IMR-90 (cell line): ENCODE data around the gene ITPKC. TPM values are rescaled to one million over a fixed set of nuclear protein-coding genes. Genes with fewer than 3 reads are reported as not detected.

Experiments
- ATAC-seq: fragments of 200-7000 bp; cut with Tn5 transposase; 2 replicates; pipeline ENCODE4 v1.9.1; 2020; ENCODE audit warnings: low read depth, mild to moderate bottlenecking, moderate library complexity
- BruUV-seq: library from RNA; stranded (reverse); fragments of 400-500 nt; replicated peaks from 2 replicates; lab custom pipeline; 2021; lab: Mats Ljungman, UMichigan
- CTCF ChIA-PET: fragments of 300-600 bp; formaldehyde crosslinking; extraction: SDS; loops from one replicate; lab custom pipeline; 2021; ENCODE audit warnings: antibody characterized with exemption; lab: Yijun Ruan, JAX
- POLR2A ChIA-PET: fragments of 300-600 bp; sonication (Branson Sonifier 250); formaldehyde crosslinking; loops from one replicate; lab custom pipeline; 2022; ENCODE audit warnings: antibody characterized with exemption; ENCODE audit not compliant: unreplicated experiment; lab: Charles Lee
- DNase-seq: peaks from one replicate; pipeline ENCODE4 v3.0.0; 2013
- H2AFZ ChIP-seq: replicated peaks from 2 replicates; pipeline ENCODE3; 2013; ENCODE audit warnings: low read length, mild to moderate bottlenecking; ENCODE audit not compliant: poor library complexity
- H2AK5ac ChIP-seq: 2 replicates; pipeline ENCODE4 v1.6.1; 2013; ENCODE audit warnings: low read depth, low read length, inconsistent platforms
- H2AK9ac ChIP-seq: replicated peaks from 2 replicates; pipeline ENCODE3; 2013; ENCODE audit warnings: mild to moderate bottlenecking, low read depth, low read length, moderate library complexity; ENCODE audit not compliant: poor library complexity
- H2BK120ac ChIP-seq: 2 replicates; pipeline ENCODE4 v1.6.1; 2013; ENCODE audit warnings: low read depth, low read length, inconsistent platforms
- H2BK15ac ChIP-seq: 3 replicates; pipeline ENCODE4 v1.6.1; 2013; ENCODE audit warnings: low read depth, low read length, inconsistent platforms
- H2BK20ac ChIP-seq: 2 replicates; pipeline ENCODE4 v1.6.1; 2013; ENCODE audit warnings: low read depth, mild to moderate bottlenecking, inconsistent platforms, low read length, moderate library complexity
- H2BK5ac ChIP-seq: 2 replicates; pipeline ENCODE4 v1.6.1; 2013; ENCODE audit warnings: mild to moderate bottlenecking, low read depth, low read length, inconsistent platforms; ENCODE audit not compliant: poor library complexity, severe bottlenecking
- H3K14ac ChIP-seq: replicated peaks from 2 replicates; pipeline ENCODE4 v1.6.1; 2013; ENCODE audit warnings: low read depth, low read length, inconsistent platforms
- H3K18ac ChIP-seq: 2 replicates; pipeline ENCODE4 v1.6.1; 2013; ENCODE audit warnings: low read depth, low read length, control low read depth
- H3K23ac ChIP-seq: 2 replicates; pipeline ENCODE4 v1.6.1; 2013; ENCODE audit warnings: low read depth, low read length, inconsistent platforms
- H3K27ac ChIP-seq: 2 replicates; pipeline ENCODE4 v1.5.1; 2013; ENCODE audit warnings: mild to moderate bottlenecking, control low read depth, low read length; ENCODE audit not compliant: insufficient read depth
- H3K27me3 ChIP-seq: 2 replicates; pipeline ENCODE4 v1.6.1; 2013; ENCODE audit warnings: low read length; ENCODE audit not compliant: control insufficient read depth, insufficient read depth
- H3K36me3 ChIP-seq: 2 replicates; pipeline ENCODE4 v1.6.1; 2013; ENCODE audit warnings: low read length, mixed read lengths; ENCODE audit not compliant: control insufficient read depth, insufficient read depth
- H3K4ac ChIP-seq: 2 replicates; pipeline ENCODE4 v1.6.1; 2013; ENCODE audit warnings: low read depth, low read length, inconsistent platforms
- H3K4me1 ChIP-seq: 2 replicates; pipeline ENCODE4 v1.6.1; 2013; ENCODE audit warnings: low read length, mixed read lengths; ENCODE audit not compliant: control insufficient read depth, insufficient read depth
- H3K4me2 ChIP-seq: 2 replicates; pipeline ENCODE4 v1.6.1; 2013; ENCODE audit warnings: low read depth, mild to moderate bottlenecking, control low read depth, low read length, moderate library complexity
- H3K4me3 ChIP-seq: 2 replicates; pipeline ENCODE4 v1.5.1; 2013; ENCODE audit warnings: low read depth, mild to moderate bottlenecking, control low read depth, low read length, moderate library complexity; ENCODE audit not compliant: insufficient read depth
- H3K56ac ChIP-seq: 2 replicates; pipeline ENCODE4 v1.6.1; 2013; ENCODE audit warnings: low read length, inconsistent platforms; ENCODE audit not compliant: insufficient read depth; ENCODE audit errors: extremely low read depth
- H3K79me1 ChIP-seq, 2 experiments: 2 replicates each; pipeline ENCODE4 v1.6.1; 2013; ENCODE audit warnings: low read length in 2 of 2, inconsistent platforms in 1 of 2, low read depth in 1 of 2
- H3K9ac ChIP-seq: 2 replicates; pipeline ENCODE4 v1.6.1; 2013; ENCODE audit warnings: low read depth, low read length, control low read depth
- H3K9me1 ChIP-seq: 2 replicates; pipeline ENCODE4 v1.6.1; 2013; ENCODE audit warnings: low read length, inconsistent platforms; ENCODE audit not compliant: insufficient read depth
- H3K9me3 ChIP-seq: 2 replicates; pipeline ENCODE4 v1.6.1; 2013; ENCODE audit warnings: low read length; ENCODE audit not compliant: control insufficient read depth, insufficient read depth
- H4K20me1 ChIP-seq: 2 replicates; pipeline ENCODE4 v1.6.1; 2013; ENCODE audit warnings: low read length, inconsistent platforms; ENCODE audit not compliant: insufficient read depth
- H4K5ac ChIP-seq: 2 replicates; pipeline ENCODE4 v1.6.1; 2013; ENCODE audit warnings: mild to moderate bottlenecking, low read depth, low read length, control low read depth
- H4K8ac ChIP-seq, 2 experiments: 2 replicates each; pipeline ENCODE4 v1.6.1; 2013; ENCODE audit warnings: low read depth in 2 of 2, low read length in 2 of 2, control low read depth in 1 of 2, inconsistent platforms in 1 of 2
- H4K91ac ChIP-seq: 2 replicates; pipeline ENCODE4 v1.6.1; 2013; ENCODE audit warnings: low read depth, low read length, inconsistent platforms; ENCODE audit not compliant: insufficient read depth
- ELK1 ChIP-seq: fragments of 150-350 bp; IDR thresholded peaks from 2 replicates; pipeline ENCODE4 v1.6.1; 2016; ENCODE audit warnings: low read depth, mild to moderate bottlenecking, low read length, moderate library complexity, borderline replicate concordance
- MAZ ChIP-seq: IDR thresholded peaks from 2 replicates; pipeline ENCODE4 v1.6.1; 2012; ENCODE audit warnings: low read depth, mild to moderate bottlenecking, low read length, improper control_type of control experiment, moderate library complexity, borderline replicate concordance
- NFE2L2 ChIP-seq: fragments of 150-350 bp; IDR thresholded peaks from 2 replicates; pipeline ENCODE4 v1.6.1; 2016; ENCODE audit warnings: low read depth, mild to moderate bottlenecking, low read length
- RAD21 ChIP-seq: IDR thresholded peaks from 2 replicates; pipeline ENCODE4 v1.6.1; 2012; ENCODE audit warnings: low read length, improper control_type of control experiment
- RCOR1 ChIP-seq: IDR thresholded peaks from 2 replicates; pipeline ENCODE4 v1.6.1; 2012; ENCODE audit warnings: mild to moderate bottlenecking, low read length, improper control_type of control experiment; ENCODE audit not compliant: insufficient replicate concordance
- RFX5 ChIP-seq: IDR thresholded peaks from 2 replicates; pipeline ENCODE4 v1.8.0; 2012; ENCODE audit warnings: low read depth, mild to moderate bottlenecking, low read length, moderate library complexity
- WGBS, 2 experiments: methylation state at CpG; one replicate each; pipeline versions ENCODE4 v1.1.5 to v1.1.7; 2013; ENCODE audit warnings: missing lambda C conversion rate in 2 of 2; ENCODE audit not compliant: insufficient read length in 1 of 2; ENCODE audit errors: extremely low coverage in 2 of 2; 5-methylcytosine and 5-hydroxymethylcytosine counted together
- dilution Hi-C: fragments of 300-500 bp; cut with HindIII; formaldehyde crosslinking; loops from one replicate; pipeline ENCODE4 v1.14.3; 2018; ENCODE audit warnings: low sequenced_read_pairs; ENCODE audit not compliant: unreplicated experiment
- in situ Hi-C: fragments of 300-500 bp; cut with MboI; formaldehyde crosslinking; loops from 3 replicates; pipeline ENCODE4 v1.14.3; 2019; ENCODE audit warnings: low sequenced_read_pairs, inconsistent platforms, mixed read lengths
- intact Hi-C: fragments of 100-400 bp; cut with micrococcal nuclease; formaldehyde crosslinking; loops from 2 replicates; pipeline ENCODE4 v1.10.0; 2022
- polyA plus RNA-seq, 3 experiments: library from polyadenylated mRNA; depleted of rRNA; stranded (reverse); fragments of >200 nt; gene quantifications; 2 replicates each; pipeline ENCODE4 v1.2.3, GENCODE V29; 2012; ENCODE audit warnings: low replicate concordance in 1 of 3
- total RNA-seq: library from RNA; depleted of rRNA; stranded (reverse); fragments of >200 nt; gene quantifications from 2 replicates; pipeline ENCODE4 v1.2.3, GENCODE V29; 2012

Gene ITPKC
- total and polyA plus RNA-seq, 2 of the 4 experiments (the other 2 are of a cell fraction): 7.7 to 9.4 TPM

- TF ChIP-seq RFX5: no peak
- TF ChIP-seq RAD21: no peak
Observed at GRCh38 chr19:40718774-40719391, 2.0 kb downstream of the ITPKC start (continued).

- Histone ChIP-seq H4K8ac (peak overlapping the region in 1 of 2 experiments; percentile 13; a peak in 1 of 4 replicates), H3K9me1 (peaks cover 14% of the 10 kb centered on the region; the same call in 1 of the 2 replicates), H3K4ac (peak overlapping the region; percentile 24; the same call in 1 of the 2 replicates), H2AFZ (no peak overlapping the region), H3K9ac (peak overlapping the region; percentile 97; the same call in 1 of the 2 replicates), H3K56ac (0 out of 2 replicates have a peak overlapping the region, but pooled peaks have one; percentile 7), H4K20me1 (peaks cover 20% of the 10 kb centered on the region; the same call in 1 of the 2 replicates), H2BK5ac (peak overlapping the region; percentile 83), H3K18ac (no peak overlapping the region), H4K5ac (no peak overlapping the region), H2AK9ac (peak overlapping the region; percentile 10), H4K91ac (no peak overlapping the region), H3K9me3 (no peaks in the 10 kb centered on the region), H3K4me3 (peak overlapping the region; percentile 86), H3K23ac (peak overlapping the region; percentile 22; the same call in 1 of the 2 replicates), H3K4me1 (peaks cover 9% of the 10 kb centered on the region), H2BK15ac (no peak overlapping the region), H3K36me3 (peaks cover 16% of the 10 kb centered on the region; the same call in 1 of the 2 replicates), H3K27ac (peak overlapping the region; percentile 96; the same call in 1 of the 2 replicates), H2BK120ac (no peak overlapping the region), H3K4me2 (peak overlapping the region; percentile 91), H3K14ac (no peak overlapping the region; the same call in 1 of the 2 replicates), H3K79me1 (peaks cover 18 to 69% of the 10 kb centered on the region in 2 experiments), H2AK5ac (peak overlapping the region; percentile 40; the same call in 1 of the 2 replicates), H3K27me3 (no peaks in the 10 kb centered on the region), H2BK20ac (no peak overlapping the region)
- BruUV-seq: no TSS peak
- ATAC-seq (no peak), DNase-seq (no peak)
- TF ChIP-seq NFE2L2: no peak
- TF ChIP-seq MAZ: no peak
- TF ChIP-seq RCOR1: no peak
- TF ChIP-seq ELK1: no peak
- dilution Hi-C loops: no loop called here
- intact Hi-C loops: loop anchor here (5.0 kb wide), 1 partner anchor 78 kb away; the partner anchor contains the start of gene EGLN2
- POLR2A ChIA-PET: interaction anchor here (0.6 kb wide), 1 partner anchor 36 kb away, joined by 5 read pairs; no protein-coding TSS in a partner anchor
- WGBS, 2 experiments: 100% methylated on average over 1 of the region's 7 CpGs; no CpG with 5 or more reads in 1 of the 2 experiments
- in situ Hi-C loops: no loop called here
- CTCF ChIA-PET: no interaction called here
Observed at GRCh38 chr19:40719414-40719894, 2.5 kb downstream of the ITPKC start.
